GM21619 (cell line): ENCODE measurements around the gene PSG1.
"Not testable (repeated sequence)": the region's sequence is repeated elsewhere in the genome, so short reads cannot be mapped to it uniquely, and the experiment has no call there.

Experiments
- ATAC-seq: cut with Tn5 transposase; IDR thresholded peaks from one replicate; pipeline ENCODE4 v1.9.1; 2021; ENCODE audit not compliant: unreplicated experiment

PSG1 gene

GRCh38 chr19:42882010-42882409 lies 2.5 kb upstream of the PSG1 start:
- not testable (repeated sequence) for ATAC-seq

DNA sequence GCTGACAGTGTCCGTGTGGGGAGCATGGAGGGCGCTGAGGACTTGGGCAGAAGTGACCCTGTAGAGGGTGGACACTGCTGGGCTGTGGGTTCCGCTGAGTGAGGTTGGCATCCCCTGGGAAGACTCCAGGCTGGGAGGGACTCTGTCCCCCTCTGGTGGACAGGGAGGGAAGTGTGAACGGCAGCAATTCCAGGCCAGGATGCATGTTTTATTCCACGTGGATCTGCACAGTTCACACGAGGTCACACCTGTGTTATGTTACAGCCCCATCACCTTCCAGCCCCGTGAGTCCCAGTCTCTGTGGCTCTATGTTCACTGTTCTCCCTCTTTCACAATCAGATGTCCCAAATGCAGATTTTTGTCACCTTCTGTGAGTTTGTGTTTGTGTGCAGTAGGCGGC lies 1.8 kb upstream of the PSG1 start:
- ATAC-seq, result not testable (repeated sequence)

DNA sequence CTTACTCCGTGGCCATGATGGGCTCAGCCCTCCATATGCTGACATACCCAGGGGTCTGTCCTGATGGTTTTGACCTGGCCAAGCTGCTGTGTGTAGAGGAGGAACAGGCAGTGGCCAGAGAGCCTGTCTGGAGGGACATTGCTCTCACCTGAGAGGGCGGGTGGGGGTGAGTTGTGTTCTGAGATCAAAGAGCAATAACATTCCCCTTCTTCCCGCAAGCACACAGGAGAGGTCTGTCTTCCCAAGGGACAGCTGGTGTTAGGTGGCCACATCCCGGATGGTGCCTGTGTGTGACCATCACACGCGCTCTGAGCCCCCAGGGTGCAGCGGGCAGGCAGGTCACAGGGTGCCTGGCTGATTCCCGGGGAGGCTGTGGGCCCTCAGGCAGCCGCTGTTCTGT lies 1.1 kb upstream of the PSG1 start:
- not testable (repeated sequence) for ATAC-seq

DNA sequence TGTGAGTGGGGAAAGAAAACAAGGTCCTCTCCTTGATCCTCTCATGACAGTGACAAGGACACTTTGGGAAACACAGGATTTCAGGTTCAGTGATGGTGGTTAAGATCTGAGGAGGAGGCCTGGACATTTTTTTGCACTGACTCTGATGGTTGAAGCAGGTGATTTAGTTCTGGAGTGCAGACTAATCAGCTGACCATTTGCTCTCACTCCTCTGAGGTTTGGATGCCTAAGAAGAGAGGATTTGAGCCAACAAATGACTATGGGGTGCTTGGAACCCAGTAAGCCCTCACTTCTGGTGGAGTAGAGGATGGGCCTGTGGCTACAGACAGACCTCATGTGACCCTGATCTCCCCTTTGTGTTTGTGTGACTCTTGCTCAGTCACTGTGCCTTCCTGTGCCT lies 2.9 kb downstream of the PSG1 start:
- not testable (repeated sequence) for ATAC-seq

DNA sequence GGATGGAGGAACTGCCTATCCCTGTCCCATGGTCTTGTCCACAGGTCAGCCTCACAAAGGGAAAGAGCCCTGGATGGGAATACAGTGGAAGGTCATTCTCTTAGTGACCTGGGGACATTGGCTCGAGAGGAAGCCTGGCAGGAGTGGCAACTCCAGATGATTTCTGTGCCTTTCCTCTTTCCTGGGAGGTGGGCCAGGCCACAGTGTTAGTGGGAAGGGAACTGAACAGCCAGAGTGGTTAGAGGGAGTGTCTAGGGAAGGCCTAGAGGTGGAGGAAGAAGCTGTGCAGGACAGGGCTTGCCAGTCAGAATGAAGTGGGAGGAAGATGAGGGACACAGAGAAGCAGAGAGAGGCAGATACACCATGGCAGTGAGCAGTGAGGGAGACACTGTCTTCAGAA lies 3.6 kb downstream of the PSG1 start:
- ATAC-seq, result not testable (repeated sequence)

DNA sequence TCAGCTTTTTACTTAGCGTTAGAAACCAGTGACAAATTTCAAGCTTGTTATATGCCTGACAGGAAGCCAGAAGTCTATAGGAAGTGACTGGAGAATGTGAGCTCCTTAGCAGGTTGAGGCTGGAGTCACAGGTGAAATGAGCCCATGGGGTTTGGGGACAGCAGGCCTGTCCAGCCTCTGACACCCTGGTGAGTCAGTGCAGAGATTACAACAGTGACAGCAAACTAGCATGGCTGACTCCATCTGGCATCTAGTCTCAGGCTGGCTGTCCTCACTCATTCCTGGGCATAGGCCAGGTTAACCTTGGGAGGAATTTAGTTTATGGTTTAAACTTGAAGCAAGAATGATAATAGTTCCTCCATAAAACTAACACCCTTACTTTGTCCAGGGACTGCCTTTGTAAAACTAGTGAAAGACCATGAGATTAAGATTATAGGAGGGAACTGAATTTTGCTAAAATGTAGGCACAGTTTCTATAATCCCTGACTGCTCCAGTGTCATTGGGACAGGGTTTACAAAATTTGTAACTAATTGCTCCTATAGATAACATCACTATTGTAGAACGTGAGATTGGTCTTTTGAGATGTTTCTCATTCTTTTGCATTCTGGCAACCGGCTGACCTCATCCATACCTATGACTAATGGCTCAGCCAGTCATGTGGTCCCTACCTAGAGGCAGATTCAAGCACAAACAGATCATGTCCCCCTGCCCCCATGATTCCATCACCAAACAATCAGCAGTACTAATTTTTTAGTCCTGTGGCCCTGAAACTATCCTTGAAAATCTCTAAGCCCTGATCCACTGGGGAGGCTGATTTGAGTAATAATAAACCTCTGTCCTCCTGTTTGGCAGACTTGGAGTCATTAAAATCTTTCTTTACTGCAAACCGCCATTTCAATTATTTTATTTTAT lies 4.4 kb downstream of the PSG1 start:
- ATAC-seq, result not testable (repeated sequence)

- ATAC-seq, result not testable (repeated sequence)
Measured at GRCh38 chr19:42874136-42874535, 5.4 kb downstream of the PSG1 start.

DNA sequence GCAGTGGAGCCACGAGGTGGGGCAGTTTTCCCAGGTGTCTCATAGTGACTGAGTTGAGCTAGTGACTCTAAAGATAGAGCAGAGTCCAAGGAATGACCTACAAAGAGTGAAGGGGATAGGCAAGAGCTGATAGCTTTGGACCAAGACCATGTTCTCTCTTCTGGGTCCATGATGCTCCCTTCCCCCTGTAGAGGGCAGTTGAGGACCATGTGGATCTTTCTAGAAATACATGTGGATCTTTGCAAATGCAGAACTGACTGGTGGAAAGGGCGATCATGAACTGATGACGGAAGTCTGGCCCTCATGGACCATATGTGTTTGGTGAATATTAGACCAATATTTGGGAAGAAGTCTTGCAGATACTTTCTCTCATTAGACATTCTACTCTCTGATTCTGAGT lies 6.9 kb downstream of the PSG1 start:
- ATAC-seq, result no peak

DNA sequence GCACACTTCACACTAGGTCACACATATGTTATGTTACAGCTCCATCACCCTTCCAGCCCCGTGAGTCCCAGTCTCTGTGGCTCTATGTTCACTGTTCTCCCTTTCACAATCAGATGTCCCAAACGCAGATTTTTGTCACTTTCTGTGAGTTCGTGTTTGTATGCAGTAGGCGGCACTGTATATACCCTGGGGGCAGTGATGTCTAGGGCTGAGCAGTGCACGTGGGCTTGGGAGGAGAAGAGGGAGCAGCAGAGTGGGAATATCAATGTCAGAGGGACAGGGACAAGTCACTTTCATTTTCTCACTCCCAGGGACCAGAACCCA lies 22.0 kb downstream of the PSG1 start:
- no peak for ATAC-seq

GRCh38 chr19:42856866-42857543 lies 22.5 kb downstream of the PSG1 start:
- not testable (repeated sequence) for ATAC-seq

DNA sequence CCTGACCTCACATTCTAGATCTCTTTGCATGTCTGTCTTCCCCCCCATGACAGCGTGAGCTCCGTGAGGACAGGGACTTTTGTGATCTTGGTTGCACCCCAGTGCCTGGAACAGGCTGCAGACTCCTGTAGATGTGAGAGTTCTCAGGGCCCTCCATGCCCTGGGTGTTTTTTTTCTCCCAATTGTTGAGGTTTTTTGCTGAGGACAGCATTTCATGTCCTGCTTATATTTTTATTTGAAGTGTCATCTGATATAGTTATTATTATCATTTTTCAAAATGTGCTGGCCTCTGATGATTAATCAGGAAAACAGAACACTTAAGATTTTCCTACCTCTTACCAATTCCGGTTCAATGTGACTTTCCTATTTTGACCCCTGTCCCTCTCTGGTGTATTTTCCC lies 24.8 kb downstream of the PSG1 start:
- not testable (repeated sequence) for ATAC-seq

- not testable (repeated sequence) for ATAC-seq
Measured at GRCh38 chr19:42853231-42853630, 26.3 kb downstream of the PSG1 start.

DNA sequence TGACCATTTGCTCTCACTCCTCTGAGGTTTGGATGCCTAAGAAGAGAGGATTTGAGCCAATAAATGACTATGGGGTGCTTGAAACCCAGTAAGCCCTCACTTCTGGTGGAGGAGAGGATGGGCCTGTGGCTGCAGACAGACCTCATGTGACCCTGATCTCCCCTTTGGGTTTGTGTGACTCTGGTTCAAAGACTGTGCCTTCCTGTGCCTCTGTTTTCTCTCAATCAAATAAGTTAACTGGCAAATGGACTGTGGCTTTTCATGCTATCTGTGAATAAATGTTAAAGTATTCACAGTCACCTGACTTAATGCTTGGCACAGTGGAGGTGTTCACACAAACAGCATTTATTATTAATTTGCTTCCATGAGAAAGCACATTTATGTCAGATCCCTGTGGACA lies 26.7 kb downstream of the PSG1 start:
- ATAC-seq, result not testable (repeated sequence)

DNA sequence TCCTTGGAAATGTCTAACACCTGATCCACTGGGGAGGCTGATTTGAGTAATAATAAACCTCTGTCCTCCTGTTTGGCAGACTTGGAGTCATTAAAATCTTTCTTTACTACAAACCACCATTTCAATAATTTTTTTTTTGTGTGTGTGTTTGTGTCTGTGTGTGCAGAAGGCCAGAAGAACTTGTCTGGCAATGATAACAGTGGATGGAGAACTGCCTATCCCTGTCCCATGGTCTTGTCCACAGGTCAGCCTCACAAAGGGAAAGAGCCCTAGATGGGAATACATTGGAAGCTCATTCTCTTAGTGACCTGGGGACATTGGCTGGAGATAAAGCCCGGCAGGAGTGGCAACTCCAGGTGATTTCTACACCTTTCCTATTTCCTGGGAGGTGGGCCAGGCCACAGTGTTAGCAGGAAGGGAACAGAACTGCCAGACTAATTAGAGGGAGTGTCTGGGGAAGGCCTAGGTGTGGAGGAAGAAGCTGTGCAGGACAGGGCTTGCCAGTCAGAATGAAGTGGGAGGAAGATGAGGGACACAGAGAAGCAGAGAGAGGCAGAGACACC lies 27.7 kb downstream of the PSG1 start:
- ATAC-seq, result not testable (repeated sequence)

DNA sequence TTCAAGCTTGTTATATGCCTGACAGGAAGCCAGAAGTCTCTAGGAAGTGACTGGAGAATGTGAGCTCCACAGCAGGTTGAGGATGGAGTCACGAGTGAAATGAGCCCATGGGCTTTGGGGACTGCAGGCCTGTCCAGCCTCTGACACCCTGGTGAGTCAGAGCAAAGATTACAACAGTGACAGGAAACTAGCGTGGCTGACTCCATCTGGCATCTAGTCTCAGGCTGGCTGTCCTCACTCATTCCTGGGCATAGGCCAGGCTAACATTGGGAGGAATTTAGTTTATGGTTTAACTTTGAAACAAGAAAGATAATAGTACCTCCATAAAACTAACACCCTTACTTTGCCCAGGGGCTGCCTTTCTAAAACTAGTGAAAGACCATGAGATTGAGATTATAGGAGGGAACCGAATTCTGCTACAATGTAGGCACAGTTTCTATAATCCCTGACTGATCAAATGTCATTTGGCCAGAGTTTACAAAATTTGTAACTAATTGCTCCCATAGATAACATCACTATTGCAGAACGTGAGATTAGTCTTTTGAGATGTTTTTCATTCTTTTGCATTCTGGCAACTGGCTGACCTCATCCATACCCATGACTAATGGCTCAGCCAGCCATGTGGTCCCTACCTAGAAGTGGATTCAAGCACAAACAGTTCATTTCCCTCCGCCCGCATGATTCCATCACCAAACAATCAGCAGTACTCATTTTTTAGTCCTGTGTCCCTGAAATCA lies 28.4 kb downstream of the PSG1 start:
- no peak for ATAC-seq

DNA sequence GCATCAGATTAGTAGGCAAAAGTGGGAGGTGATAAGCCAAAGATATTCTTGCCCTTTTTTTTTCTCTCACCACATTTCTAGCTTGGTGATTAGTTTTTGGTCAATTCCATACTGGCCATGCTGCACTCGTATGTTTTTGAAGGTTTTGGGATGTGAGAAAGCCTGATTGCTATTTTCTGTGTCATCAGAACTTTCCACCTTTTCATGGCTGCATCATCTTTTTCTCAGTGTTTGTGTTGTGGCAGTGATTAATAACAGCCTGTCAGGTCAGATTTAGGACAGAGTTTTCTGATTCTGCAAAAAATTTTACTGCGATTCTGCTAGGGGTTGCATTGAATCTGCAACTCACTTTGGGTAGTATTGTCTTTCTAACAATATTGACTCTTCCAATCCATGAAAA lies 32.9 kb downstream of the PSG1 start:
- no peak for ATAC-seq

DNA sequence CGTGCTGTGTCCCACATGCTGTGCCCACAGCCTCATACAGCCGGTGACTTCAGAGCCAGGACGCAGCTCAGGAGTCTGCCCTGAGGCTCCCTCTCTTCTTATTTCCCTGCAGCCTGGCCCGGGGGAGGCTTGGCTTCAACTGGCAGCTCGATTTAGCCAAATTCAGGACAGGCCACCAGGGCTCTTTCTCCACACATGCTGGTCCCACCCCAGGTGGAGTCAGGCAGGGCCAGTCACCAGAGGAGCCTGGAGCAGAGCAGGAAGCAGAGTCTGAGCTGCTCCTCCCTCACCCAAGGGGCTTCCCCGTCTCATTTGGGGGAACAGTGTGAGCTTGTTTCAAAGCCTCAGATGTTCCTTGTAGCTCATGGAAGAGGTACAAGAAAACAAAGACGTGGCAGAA lies 35.9 kb downstream of the PSG1 start:
- ATAC-seq, result not testable (repeated sequence)

GRCh38 chr19:42832746-42833442 lies 46.6 kb downstream of the PSG1 start:
- not testable (repeated sequence) for ATAC-seq

GRCh38 chr19:42832023-42832680 lies 47.4 kb downstream of the PSG1 start:
- ATAC-seq, result not testable (repeated sequence)
